ENCODE data around the gene ATXN1.

DNA sequence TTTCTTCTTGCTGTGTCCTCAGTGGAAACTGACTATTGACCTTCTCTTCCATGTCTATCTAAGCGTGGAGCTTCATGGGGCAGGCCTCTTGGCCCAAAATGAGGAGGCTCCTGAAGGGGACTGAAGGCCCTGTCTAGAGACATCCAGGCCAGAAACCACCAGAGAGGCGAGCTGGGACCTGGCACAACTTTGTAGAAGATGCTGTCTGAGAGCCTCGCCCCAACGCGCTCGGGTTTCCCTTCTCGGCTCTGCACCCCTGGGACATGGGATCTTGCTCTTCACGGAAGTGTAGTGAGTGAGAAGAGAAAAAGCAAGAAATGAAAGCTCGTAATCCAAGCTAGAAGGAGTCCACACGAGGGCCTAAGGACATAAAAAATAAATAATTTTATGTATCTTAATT, 426.1 kb downstream of the ATXN1 start:
- TF ChIP-seq, protein P1, sequence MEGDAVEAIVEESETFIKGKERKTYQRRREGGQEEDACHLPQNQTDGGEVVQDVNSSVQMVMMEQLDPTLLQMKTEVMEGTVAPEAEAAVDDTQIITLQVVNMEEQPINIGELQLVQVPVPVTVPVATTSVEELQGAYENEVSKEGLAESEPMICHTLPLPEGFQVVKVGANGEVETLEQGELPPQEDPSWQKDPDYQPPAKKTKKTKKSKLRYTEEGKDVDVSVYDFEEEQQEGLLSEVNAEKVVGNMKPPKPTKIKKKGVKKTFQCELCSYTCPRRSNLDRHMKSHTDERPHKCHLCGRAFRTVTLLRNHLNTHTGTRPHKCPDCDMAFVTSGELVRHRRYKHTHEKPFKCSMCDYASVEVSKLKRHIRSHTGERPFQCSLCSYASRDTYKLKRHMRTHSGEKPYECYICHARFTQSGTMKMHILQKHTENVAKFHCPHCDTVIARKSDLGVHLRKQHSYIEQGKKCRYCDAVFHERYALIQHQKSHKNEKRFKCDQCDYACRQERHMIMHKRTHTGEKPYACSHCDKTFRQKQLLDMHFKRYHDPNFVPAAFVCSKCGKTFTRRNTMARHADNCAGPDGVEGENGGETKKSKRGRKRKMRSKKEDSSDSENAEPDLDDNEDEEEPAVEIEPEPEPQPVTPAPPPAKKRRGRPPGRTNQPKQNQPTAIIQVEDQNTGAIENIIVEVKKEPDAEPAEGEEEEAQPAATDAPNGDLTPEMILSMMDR (IDR thresholded peaks at IDR 0.05), result no peak
- TF ChIP-seq POLR2A (IDR thresholded peaks at IDR 0.05), result no peak

Measured in lower leg skin (tissue), 3 donors.